HG02970 (cell line): ENCODE data around the gene ULK3.
A peak's percentile ranks its signal among the peaks of the same experiment; 100 is the strongest.

Experiments used
- ATAC-seq: cut with Tn5 transposase; IDR thresholded peaks from one replicate; pipeline ENCODE4 v1.9.1; 2021; ENCODE audit warnings: mild to moderate bottlenecking, moderate library complexity, moderate number of reproducible peaks; ENCODE audit not compliant: unreplicated experiment, low FRiP score

The ULK3 gene

GRCh38 chr15:74869372-74869725 is 26.4 kb upstream of the ULK3 start:
- ATAC-seq, result no peak

DNA sequence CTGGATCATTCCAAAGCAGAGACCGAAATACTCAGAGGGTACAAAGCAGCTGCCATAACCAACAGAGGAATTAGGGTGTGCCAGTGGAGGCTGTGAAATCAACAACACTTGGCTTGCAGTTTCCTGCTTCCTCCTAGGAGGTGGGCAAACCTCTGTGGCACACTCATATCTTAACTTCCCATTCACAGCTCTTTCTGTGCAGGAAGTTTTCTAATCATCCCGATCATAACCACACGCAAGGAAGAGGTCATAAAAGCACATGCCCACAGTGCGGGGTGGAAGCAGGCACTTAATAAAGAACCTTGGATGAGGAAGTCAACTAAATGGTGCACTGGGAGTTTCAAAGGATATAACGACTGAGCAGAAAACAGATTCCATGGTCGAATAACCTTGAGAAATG is 25.1 kb upstream of the ULK3 start:
- ATAC-seq, result no peak

DNA sequence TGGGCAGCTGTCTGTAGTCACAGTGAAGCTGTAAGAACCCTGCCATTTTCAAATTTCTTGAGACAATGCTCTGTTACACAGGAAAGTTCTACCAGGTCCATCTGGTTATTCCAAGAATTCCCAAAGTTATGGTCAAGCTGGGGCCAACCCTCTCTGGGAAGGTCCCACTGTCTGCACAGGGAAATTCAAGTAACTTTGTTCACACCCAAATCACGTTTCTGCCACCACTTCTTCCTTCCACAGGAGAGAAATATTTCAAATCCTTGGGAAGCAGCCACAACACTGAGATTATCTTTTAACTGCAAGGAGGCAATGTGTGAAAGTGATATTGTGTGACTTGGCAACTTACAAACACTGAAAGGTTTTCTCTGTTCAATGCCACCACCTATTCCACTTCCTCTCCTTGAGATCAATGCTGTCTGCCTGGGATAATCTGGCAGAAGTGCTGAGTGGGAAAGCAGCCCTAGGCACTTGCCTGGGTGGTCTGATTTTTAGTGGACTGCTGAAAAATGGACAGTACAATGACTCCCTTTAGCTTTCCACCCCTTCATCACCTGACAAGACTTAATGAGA is 24.6 kb upstream of the ULK3 start:
- ATAC-seq, result no peak

- ATAC-seq, result no peak
Measured at GRCh38 chr15:74866090-74866489, 23.1 kb upstream of the ULK3 start.

DNA sequence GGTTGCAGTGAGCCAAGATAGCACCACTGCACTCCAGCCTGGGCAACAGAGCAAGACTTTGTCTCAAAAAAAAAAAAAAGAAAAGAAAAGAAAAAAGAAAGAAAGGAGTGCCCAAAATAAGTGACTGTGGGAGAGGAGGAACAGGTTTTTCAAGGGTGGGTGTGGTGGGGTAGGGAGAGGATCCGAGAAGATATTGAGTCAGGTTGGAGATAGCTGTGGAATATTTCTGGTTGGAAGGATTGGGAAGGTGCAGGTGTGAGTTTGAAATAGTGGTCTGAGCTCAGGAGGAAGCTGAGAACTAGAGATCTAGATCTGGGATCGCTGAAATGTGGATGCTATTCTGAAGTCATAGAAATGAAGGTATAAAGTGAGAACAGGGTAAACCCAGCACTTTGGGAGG is 22.4 kb upstream of the ULK3 start:
- ATAC-seq, result no peak

- no peak for ATAC-seq
Measured at GRCh38 chr15:74864296-74864695, 21.3 kb upstream of the ULK3 start.

DNA sequence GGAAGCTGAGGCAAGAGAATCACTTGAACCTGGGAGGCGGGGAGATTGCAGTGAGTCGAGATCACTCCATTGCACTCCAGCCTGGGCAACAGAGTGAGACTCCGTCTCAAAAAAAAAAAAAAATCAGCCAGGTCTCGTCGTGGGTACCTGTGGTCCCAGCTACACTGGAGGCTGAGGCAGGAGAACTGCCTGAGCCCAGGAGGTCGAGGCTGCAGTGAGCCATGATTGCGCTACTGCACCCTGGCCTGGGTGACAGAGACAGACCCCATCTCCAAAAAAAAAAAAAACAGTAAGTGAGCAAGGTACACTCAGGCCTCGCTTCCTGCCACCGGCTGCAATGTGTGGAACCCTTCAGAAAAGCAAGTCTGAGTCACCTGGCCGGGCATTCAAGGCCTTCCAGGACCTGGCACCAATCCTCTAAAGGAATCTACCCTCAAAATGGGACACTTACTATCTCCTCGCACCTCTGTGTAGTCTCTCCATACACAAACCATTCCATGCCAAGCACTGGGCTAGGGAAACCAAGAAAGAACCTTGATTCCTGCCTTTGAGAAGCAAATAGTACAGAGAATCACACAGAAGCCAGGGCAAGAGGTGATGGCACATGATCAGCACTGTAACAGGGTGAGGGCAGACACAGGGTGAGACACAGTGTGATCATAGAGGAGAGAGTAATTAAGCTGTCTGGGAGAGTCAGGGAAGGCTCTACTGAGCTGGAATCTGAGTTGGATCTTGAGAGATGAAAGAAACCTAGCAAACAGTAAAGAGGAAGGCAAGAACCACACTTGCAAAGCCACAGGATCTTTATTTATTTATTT is 20.5 kb upstream of the ULK3 start:
- no peak for ATAC-seq

- ATAC-seq, result no peak
Measured at GRCh38 chr15:74858369-74858740, 15.4 kb upstream of the ULK3 start.

DNA sequence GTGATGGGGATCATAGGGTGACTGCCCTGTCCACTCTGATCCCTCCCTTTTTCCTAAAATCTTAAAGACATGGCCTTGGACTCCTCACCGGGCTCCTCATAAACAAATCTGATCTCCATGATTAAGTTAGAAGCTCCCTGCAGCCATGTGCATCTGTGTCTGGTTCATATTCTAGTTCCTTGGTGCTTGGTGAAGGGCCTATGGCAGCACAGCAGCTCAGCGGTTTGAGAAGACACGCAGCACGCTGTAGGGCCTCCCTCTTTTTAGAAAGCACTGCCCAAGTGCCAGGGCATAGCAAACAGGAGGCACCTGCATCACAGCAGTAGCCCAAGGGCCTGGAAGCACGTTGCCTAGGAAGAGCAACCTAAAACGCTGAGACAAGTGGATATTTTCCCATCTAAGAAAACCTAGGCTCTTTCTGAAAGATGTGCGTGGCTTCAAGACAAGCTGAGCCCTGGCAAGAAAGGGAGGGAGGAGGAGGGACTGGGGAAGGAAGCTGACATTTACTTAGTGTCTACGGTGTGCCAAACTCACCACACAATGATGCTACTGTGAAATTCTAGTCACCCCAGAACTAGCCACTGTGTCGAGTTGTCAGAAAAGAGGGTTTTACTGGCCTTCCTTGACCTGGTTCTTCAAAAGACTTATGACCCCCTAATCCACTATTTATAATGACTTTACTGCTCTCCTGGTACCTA is 14.9 kb upstream of the ULK3 start:
- peak; percentile 23 for ATAC-seq

DNA sequence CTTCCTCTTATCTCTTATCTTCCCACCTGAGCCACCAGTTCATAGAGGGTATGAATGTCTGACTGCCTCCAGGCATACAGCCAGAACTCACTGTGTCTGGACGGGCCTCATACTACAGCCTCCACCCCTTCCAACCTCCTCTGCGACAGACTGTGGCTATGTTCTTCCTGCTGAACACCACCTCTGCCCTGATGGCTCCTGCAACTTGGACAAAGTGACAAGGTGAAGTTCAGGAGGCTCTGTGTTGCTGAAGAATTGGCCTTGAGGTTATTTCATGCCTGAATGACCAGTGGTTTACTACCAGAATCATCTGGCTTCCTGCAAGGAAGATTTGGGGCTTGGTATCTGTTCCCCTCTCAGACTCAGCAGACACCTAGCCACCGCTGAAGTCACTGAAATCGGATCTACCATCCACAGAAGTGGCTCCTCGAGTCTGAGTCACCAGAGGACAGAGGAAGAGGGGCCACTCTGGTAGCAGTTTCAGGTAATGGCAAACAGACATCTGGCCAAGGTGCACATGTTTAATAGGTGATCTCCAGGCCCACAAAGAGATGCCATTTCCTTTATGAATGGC is 14.2 kb upstream of the ULK3 start:
- peak; percentile 68 for ATAC-seq

DNA sequence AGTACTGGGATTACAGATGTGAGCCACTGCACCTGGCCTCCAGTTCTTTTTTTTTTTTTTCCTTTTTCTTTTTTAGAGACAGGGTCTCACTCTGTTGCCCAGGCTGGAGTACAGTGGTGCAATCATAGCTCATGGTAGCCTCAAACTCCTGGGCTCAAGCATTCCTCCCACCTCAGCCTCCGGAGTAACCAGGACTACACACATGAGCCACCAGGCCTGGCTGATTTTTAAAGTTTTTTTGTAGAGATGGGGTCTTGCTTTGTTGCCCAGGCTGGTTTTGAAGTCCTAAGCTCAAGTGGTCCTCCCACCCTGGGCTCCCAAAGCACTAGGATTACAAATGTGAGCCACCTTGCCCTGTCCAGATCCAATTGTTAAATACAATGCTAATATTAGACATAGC is 13.6 kb upstream of the ULK3 start:
- ATAC-seq, result no peak

- ATAC-seq, result no peak
Measured at GRCh38 chr15:74855857-74856256, 12.9 kb upstream of the ULK3 start.

DNA sequence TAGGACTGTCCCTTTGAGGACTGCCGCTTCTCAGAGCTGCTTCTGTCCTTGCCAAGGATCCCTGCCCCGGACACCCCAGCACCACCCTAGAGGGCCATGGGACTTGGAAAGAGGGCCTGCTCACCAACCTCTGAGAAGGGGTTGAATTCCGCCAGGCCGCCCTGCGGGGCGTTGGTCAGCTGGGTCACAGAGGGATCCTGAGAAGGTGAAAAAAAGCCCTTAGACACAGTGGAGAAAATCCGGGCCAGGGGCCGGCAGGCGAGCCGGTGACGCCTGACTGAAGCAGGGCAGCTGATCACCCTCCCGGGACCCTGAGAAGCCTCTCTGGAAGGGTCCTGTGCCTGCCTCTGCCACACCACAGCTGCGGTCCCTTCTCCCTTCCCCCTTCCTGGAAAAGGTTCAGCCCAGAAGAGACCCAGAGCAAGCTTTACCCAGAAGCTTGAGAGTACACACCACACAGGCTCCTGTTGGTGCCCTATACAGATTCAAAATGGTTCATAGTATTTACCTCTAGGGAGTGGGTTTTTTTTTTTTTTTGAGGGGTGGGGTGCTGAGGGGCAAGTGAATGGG is 11.6 kb upstream of the ULK3 start:
- ATAC-seq, result no peak

DNA sequence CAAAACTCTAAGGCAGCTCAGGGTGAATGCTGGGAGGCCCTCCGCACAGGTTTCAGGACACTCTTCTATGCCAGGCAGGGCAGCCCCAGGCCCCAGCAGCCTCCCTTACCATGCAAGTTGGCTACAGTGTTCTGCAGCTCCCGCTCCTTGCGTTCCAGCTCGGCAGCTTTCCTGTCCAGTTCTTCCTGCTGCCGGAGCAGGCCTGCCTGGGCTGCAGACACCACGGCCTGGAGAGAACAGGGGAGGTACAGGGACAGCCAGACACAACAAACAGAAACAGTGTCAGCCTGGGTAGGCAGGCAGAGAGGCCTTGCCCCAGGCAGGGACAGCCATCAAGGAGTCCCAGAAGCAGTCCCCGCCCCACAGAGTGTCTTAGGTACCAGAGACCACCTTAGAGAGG is 9.0 kb upstream of the ULK3 start:
- no peak for ATAC-seq

DNA sequence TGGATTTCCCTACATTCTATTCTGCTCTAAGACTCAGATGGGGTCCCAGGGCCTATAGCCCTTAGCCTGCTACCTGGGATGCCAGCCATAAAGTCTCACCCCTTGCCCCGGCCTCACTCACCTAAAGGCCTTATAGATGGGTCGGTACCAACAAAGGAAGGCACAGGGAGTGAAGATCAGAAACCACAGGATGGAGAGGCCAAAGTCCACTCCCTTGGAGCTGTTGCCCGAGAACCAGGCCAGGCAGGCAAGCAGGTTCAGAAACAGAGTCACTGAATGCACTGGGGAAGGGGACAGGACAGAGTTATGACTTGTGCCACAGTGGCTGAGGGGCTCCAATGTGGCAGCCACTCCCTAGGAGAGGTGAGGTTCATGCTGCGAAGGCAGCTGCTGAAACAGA is 7.4 kb upstream of the ULK3 start:
- ATAC-seq, result no peak

- ATAC-seq, result no peak
Measured at GRCh38 chr15:74847432-74847831, 4.5 kb upstream of the ULK3 start.

GRCh38 chr15:74845581-74845980 is 2.6 kb upstream of the ULK3 start:
- ATAC-seq, result no peak

GRCh38 chr15:74845208-74845568 is 2.2 kb upstream of the ULK3 start:
- no peak for ATAC-seq

DNA sequence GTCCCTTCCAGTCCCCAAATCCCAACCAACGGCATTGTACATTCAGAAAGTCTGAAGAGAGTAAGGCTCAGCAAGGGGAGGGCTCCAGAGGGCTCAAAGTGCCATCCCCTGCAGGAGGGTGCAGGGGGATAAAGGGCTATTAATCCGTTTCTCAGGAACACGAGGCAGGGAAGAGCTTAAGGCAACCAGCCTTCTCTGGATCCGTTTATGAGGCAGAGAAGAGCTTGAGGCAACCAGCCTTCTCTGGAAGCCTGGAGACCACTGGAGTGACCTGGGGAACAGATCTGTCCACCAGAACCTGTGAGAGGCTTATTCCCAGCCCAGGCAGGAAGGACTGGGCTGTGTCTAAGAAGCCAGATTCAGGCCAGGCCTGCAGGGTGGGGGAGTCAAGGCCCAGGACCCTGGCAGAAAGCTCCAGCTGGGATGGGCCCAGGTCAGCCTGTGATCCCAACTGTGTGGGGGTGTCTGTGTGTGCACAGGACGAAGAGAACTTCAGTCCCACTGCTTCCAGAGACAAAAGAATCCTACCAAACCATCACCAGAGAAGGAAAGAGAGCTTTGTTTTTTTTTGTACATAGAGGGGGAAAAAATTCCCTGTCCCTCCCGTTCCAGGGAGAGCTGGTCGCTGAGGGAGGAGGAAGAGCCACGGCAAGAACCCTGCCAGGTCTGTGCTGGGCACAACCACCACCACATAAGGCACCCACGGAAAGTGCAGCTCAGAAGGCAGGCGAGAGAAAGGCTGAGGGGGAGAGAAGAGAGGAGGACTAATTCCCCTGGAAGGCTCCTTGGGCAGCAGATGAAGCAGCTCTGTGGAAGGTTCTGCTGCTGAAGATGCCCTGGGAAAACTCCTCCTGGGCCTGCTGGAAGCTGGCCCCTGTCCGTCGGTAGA is 1.6 kb upstream of the ULK3 start:
- ATAC-seq, result no peak

DNA sequence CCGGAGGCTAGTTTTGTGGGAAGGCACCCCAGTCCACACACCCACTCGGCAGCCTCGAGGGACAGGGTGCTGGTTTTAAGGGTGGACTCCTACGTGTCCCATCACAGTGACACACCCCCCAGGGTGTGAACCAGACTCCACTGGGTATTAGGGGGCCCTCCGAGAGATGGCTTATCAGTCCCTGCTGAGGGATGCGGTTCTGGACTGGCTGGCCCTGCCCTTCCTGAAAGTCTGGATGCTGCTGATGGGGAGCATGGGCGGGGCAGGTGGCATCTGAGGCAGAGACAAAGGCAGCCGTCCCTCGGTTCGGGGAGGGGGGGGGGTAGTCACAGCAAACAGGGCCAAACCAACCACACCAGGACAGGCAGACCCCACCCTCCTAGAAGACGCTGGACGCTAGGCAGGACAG is 939 bp upstream of the ULK3 start:
- no peak for ATAC-seq
